Activated CD4-positive, alpha-beta T cell treated with anti-CD3 and anti-CD28 coated beads for 24 hours (primary cell): ENCODE data around the gene USP17L5.
"Not testable (repeated sequence)": the region's sequence is repeated elsewhere in the genome, so short reads cannot be mapped to it uniquely, and the experiment has no call there.

Experiments used
- DNase-seq, 2 donors: peaks; one replicate each; pipeline ENCODE4 v3.0.0-alpha.2; 2020; ENCODE audit warnings: low read depth in 2 of 2

USP17L5 gene, protein sequence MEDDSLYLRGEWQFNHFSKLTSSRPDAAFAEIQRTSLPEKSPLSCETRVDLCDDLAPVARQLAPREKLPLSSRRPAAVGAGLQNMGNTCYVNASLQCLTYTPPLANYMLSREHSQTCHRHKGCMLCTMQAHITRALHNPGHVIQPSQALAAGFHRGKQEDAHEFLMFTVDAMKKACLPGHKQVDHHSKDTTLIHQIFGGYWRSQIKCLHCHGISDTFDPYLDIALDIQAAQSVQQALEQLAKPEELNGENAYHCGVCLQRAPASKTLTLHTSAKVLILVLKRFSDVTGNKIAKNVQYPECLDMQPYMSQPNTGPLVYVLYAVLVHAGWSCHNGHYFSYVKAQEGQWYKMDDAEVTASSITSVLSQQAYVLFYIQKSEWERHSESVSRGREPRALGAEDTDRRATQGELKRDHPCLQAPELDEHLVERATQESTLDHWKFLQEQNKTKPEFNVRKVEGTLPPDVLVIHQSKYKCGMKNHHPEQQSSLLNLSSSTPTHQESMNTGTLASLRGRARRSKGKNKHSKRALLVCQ

DNA sequence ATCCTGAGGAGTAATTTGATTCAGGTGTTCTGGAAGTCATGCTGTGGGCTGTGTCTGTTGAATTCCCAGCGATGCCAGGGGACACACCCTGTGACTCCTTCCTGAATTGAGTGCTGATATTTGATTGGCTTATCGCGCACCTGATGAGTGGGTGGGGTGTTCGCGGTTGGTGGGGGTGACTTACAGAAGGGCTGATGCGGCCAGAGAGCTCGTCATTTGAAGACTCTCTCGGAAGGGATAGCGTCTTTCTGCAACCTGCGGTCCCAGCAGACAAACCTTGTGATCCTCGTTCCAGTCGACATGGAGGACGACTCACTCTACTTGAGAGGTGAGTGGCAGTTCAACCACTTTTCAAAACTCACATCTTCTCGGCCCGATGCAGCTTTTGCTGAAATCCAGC, at the start of gene USP17L5:
TSS of gene USP17L5 (plus strand) at position 301 of the 400 bp plus-strand sequence. CDS start at position 301, 0 bp downstream.
- DNase-seq, result not testable (repeated sequence)

DNA sequence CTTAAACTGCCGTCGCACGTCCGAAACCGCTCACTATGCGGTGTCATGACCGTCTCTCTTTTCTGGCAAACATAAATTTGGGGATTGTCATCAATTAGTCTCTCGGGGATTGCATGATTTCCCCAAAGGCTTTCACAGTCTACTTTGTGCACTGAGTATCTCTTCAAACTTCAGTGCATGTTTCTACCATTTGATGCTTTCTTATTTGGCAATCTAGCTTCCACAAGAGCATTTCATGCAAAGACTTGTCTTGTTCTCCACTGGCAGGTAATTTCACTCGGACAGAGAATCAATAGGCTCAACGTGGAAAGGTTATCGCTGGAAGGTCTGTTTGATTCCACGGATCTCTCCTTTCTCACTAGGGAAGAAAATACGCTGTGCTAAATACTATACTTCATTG, 15.0 kb upstream of the USP17L5 start:
- DNase-seq, result not testable (repeated sequence)

DNA sequence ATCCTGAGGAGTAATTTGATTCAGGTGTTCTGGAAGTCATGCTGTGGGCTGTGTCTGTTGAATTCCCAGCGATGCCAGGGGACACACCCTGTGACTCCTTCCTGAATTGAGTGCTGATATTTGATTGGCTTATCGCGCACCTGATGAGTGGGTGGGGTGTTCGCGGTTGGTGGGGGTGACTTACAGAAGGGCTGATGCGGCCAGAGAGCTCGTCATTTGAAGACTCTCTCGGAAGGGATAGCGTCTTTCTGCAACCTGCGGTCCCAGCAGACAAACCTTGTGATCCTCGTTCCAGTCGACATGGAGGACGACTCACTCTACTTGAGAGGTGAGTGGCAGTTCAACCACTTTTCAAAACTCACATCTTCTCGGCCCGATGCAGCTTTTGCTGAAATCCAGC, 14.3 kb upstream of the USP17L5 start, which contains the start of gene USP17L24:
TSS of gene USP17L24 (plus strand) at position 301 of the 400 bp plus-strand sequence. CDS start at position 301, 0 bp downstream.
- not testable (repeated sequence) for DNase-seq

DNA sequence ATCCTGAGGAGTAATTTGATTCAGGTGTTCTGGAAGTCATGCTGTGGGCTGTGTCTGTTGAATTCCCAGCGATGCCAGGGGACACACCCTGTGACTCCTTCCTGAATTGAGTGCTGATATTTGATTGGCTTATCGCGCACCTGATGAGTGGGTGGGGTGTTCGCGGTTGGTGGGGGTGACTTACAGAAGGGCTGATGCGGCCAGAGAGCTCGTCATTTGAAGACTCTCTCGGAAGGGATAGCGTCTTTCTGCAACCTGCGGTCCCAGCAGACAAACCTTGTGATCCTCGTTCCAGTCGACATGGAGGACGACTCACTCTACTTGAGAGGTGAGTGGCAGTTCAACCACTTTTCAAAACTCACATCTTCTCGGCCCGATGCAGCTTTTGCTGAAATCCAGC, 9.6 kb upstream of the USP17L5 start, which contains the start of gene USP17L25:
TSS of gene USP17L25 (plus strand) at position 301 of the 400 bp plus-strand sequence. CDS start at position 301, 0 bp downstream.
- DNase-seq, result not testable (repeated sequence)

DNA sequence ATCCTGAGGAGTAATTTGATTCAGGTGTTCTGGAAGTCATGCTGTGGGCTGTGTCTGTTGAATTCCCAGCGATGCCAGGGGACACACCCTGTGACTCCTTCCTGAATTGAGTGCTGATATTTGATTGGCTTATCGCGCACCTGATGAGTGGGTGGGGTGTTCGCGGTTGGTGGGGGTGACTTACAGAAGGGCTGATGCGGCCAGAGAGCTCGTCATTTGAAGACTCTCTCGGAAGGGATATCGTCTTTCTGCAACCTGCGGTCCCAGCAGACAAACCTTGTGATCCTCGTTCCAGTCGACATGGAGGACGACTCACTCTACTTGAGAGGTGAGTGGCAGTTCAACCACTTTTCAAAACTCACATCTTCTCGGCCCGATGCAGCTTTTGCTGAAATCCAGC, 4.8 kb upstream of the USP17L5 start, which contains the start of gene USP17L26:
TSS of gene USP17L26 (plus strand) at position 301 of the 400 bp plus-strand sequence. CDS start at position 301, 0 bp downstream.
- DNase-seq, result not testable (repeated sequence)

DNA sequence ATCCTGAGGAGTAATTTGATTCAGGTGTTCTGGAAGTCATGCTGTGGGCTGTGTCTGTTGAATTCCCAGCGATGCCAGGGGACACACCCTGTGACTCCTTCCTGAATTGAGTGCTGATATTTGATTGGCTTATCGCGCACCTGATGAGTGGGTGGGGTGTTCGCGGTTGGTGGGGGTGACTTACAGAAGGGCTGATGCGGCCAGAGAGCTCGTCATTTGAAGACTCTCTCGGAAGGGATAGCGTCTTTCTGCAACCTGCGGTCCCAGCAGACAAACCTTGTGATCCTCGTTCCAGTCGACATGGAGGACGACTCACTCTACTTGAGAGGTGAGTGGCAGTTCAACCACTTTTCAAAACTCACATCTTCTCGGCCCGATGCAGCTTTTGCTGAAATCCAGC, 4.6 kb downstream of the USP17L5 start, which contains the start of gene USP17L27:
TSS of gene USP17L27 (plus strand) at position 301 of the 400 bp plus-strand sequence. CDS start at position 301, 0 bp downstream.
- not testable (repeated sequence) for DNase-seq

DNA sequence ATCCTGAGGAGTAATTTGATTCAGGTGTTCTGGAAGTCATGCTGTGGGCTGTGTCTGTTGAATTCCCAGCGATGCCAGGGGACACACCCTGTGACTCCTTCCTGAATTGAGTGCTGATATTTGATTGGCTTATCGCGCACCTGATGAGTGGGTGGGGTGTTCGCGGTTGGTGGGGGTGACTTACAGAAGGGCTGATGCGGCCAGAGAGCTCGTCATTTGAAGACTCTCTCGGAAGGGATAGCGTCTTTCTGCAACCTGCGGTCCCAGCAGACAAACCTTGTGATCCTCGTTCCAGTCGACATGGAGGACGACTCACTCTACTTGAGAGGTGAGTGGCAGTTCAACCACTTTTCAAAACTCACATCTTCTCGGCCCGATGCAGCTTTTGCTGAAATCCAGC, 9.4 kb downstream of the USP17L5 start, which contains the start of gene USP17L28:
TSS of gene USP17L28 (plus strand) at position 301 of the 400 bp plus-strand sequence. CDS start at position 301, 0 bp downstream.
- DNase-seq, result not testable (repeated sequence)

DNA sequence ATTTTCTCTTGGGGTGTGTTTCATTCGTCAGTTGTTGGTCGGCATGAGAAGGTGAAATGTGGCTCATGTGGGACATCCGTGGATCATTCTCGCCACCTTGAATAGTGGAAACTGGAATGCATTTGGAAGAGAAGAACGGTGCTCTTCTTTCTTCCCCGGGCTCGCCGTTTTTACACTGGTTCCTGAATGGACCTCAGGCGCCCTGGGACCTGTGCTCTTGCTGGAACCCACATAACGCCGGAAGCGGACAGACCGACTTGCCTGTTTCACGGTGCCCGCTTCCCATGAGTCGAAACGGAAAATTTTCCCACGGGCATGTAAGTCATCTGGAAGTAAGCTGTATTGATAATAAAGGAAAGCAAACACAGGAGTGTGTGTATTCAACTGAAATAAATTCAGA, 11.7 kb downstream of the USP17L5 start:
- not testable (repeated sequence) for DNase-seq

DNA sequence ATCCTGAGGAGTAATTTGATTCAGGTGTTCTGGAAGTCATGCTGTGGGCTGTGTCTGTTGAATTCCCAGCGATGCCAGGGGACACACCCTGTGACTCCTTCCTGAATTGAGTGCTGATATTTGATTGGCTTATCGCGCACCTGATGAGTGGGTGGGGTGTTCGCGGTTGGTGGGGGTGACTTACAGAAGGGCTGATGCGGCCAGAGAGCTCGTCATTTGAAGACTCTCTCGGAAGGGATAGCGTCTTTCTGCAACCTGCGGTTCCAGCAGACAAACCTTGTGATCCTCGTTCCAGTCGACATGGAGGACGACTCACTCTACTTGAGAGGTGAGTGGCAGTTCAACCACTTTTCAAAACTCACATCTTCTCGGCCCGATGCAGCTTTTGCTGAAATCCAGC, 14.1 kb downstream of the USP17L5 start, which contains the start of gene USP17L29:
TSS of gene USP17L29 (plus strand) at position 301 of the 400 bp plus-strand sequence. CDS start at position 301, 0 bp downstream.
- not testable (repeated sequence) for DNase-seq

DNA sequence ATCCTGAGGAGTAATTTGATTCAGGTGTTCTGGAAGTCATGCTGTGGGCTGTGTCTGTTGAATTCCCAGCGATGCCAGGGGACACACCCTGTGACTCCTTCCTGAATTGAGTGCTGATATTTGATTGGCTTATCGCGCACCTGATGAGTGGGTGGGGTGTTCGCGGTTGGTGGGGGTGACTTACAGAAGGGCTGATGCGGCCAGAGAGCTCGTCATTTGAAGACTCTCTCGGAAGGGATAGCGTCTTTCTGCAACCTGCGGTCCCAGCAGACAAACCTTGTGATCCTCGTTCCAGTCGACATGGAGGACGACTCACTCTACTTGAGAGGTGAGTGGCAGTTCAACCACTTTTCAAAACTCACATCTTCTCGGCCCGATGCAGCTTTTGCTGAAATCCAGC, 23.6 kb downstream of the USP17L5 start, which contains the start of gene USP17L30:
TSS of gene USP17L30 (plus strand) at position 301 of the 400 bp plus-strand sequence. CDS start at position 301, 0 bp downstream.
- not testable (repeated sequence) for DNase-seq

DNA sequence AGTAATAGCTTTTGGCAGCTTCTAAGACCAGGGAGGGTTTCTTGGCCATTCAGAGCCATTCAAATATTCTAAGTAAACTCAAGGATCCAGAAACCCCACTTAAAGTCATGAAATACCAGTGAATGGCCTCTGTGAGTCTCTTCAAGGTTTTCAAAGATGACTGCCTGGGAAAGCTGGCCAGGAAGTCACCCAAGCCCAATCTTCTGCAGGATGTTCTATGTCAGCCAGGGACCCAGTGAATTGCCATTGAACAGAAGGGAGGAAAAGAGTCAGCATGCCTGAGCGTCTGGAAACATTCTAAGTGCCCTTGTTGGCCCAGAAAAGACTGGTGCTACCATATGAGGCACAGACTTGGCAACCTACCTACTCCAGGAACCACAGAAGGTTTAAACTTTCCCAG, 40.7 kb downstream of the USP17L5 start:
- DNase-seq, result not testable (repeated sequence)

DNA sequence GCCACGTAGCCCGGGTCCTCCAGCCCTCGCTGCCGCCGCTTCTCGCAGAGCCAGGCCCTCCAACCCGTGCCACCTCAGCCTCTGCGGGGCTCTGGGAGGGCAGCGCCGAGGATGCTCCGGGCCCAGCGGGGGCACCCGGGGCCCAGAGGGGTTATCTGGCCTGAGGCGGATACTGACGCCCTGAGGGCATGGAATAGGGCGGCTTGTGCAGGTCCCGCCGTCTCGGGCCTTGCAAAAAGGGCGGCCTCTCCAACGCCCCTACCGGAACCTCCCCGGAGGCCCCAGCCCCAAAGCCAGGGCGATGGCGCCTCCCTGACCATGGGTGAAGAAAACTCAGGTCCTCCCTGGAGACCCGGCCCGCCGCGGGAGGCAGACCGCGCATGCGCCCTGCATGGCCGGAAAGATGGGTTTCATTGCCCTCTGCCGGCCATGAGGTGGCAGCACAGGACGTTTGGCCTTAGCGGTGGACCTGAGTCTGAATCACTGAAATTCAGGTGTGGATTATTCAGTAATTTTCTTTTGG, 41.9 kb downstream of the USP17L5 start:
- DNase-seq, result peak in 1 of 2 donors; percentile 40

DNA sequence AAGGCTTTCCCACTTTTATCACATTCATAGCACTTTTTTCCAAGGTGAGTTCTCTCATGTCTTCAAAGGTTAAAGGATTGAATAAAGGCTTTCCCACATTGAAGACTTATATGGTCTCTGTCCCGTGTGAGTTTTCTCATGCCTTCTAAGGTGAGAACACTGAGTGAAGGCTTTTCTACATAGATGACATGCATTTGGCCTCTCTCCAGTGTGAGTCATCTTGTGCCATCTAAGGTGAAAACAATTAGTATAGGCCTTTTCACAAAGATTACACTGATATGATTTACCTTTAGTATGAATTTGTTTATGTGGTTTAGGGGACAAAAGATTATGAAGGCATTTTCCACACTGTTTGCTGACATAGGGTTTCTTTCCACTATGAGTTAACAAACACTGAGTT, 44.9 kb downstream of the USP17L5 start:
- no peak for DNase-seq

DNA sequence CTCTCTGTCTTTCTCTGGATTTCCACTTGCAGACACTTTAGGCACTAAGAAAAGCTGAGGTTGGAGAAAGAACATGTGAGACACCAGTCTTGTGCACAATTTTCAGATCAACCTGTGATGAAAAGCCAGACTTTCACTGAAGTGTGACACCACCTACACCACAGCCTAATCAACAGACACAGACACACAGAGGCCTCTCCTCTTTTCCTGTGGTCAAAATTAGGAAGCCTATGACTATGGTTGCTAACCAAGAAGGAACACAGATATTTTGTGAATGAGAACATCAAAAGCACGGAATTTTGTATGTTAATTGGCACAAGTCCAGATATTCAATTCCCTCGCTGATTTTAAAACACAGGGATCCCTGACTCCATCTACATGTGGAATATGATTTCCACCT, 49.8 kb downstream of the USP17L5 start:
- not testable (repeated sequence) for DNase-seq
